ENCODE data around the gene C1orf52. TPM values are rescaled to one million over a fixed set of nuclear protein-coding genes. Genes with fewer than 3 reads are reported as not detected.

The C1orf52 gene
- total and polyA plus RNA-seq, 2 of the 13 experiments (the other 11 are each of a cell fraction or from before 2014, with no cell fraction given): 19.4 to 27.4 TPM

- FAIRE-seq: no peak
- H4K20me1 ChIP-seq (ENCODE audit: insufficient read depth, low read length): no peaks in the 10 kb centered on the region
- H3K27ac ChIP-seq (ENCODE audit: extremely low read length, insufficient read depth, low read length): no peak overlapping the region
- in situ Hi-C loops (cut with HindIII; ENCODE audit: extremely low pct_ligation_motif_present, low pct_unique_long_range_greater_than_20kb): no loop called here
- H3K4me1 ChIP-seq (ENCODE audit: insufficient read depth, low read length): peaks cover 20% of the 10 kb centered on the region
- 0 out of 5 replicates have a peak, but pooled peaks cover 0 to 6% of the 10 kb centered on the region in 2 experiments for H3K27me3 ChIP-seq (ENCODE audit: control insufficient read depth in 1 of 2, insufficient read depth in 2 of 2, low read length in 2 of 2)
- no peaks in the 10 kb centered on the region for H3K79me2 ChIP-seq (ENCODE audit: insufficient read depth, low read length)
- 0% methylated on average over 2 of the region's 4 CpGs for WGBS (ENCODE audit: low lambda C conversion rate)
- no peak overlapping the region for H3K4me3 ChIP-seq (replicated peaks in 1 of 3; ENCODE audit: insufficient read depth in 1 of 3, low read depth in 2 of 3, low read length in 3 of 3)
- TF ChIP-seq ZNF331 (CRISPR knock-in tag; IDR thresholded peaks at IDR 0.05) (no peak), ZFX (CRISPR knock-in tag; IDR thresholded peaks at IDR 0.05; ENCODE audit: low read depth) (no peak), NFIC (IDR thresholded peaks at IDR 0.05; ENCODE audit: low read length) (no peak), ATAD3A (CRISPR knock-in tag; IDR thresholded peaks at IDR 0.05) (no peak), ATF6 (CRISPR knock-in tag; conservative IDR thresholded peaks at IDR 0.05) (no peak), PRDM4 (CRISPR knock-in tag; IDR thresholded peaks at IDR 0.05; ENCODE audit: borderline replicate concordance) (no peak), NCOA1 (CRISPR knock-in tag; IDR thresholded peaks at IDR 0.05) (no peak), PCBP2 (optimal IDR thresholded peaks at IDR 0.05; ENCODE audit: low read depth, low read length, poor library complexity, severe bottlenecking) (no peak), ATF4 (CRISPR knock-in tag; IDR thresholded peaks at IDR 0.05) (no peak), ZFYVE20 (CRISPR knock-in tag; IDR thresholded peaks at IDR 0.05; ENCODE audit: borderline replicate concordance, low read depth) (no peak), THYN1 (CRISPR knock-in tag; IDR thresholded peaks at IDR 0.05; ENCODE audit: borderline replicate concordance, low read depth) (no peak)
- H2AFZ ChIP-seq (ENCODE audit: low read length): no peak overlapping the region
- ChIA-PET CTCF (ENCODE audit: low intra/inter-chr PET ratio, low total read pairs) (no interaction called here), POLR2A (interaction anchor here (0.6 kb wide), 1 partner anchor 19 kb away, joined by 3 read pairs; the partner anchor contains the start of gene BCL10)
- no peaks in the 10 kb centered on the region for H3K9me3 ChIP-seq (ENCODE audit: low read length)
- no peaks in the 10 kb centered on the region for H3K36me3 ChIP-seq (replicated peaks in 1 of 2; ENCODE audit: control insufficient read depth in 1 of 2, insufficient read depth in 2 of 2, low read length in 2 of 2)
- no peak overlapping the region for H3K9ac ChIP-seq (ENCODE audit: insufficient read depth, low read depth, low read length)
- intact Hi-C loops (cut with micrococcal nuclease; ENCODE audit: unreplicated experiment): no loop called here
- BruUV-seq (replicated peaks): no TSS peak
- no peak overlapping the region for H3K4me2 ChIP-seq (ENCODE audit: low read depth, low read length)
- ATAC-seq: no peak
- DNase-seq (ENCODE audit: low spot score): no peak
Measured at GRCh38 chr1:85295654-85296053, 36.2 kb upstream of the C1orf52 start.

Measured in HepG2 (cell line).